Endodermal cell (in vitro differentiated cells): Measurements from ENCODE around the gene TRIM51. TPM values are rescaled to one million over a fixed set of nuclear protein-coding genes. Genes with fewer than 3 reads are reported as not detected.
"Not testable (repeated sequence)": the region's sequence is repeated elsewhere in the genome, so short reads cannot be mapped to it uniquely, and the experiment has no call there.

Experiments used
- DNase-seq: peaks from one replicate; pipeline ENCODE4 v3.0.0-alpha.2; 2017
- H3K27ac ChIP-seq: 2 replicates; pipeline ENCODE4 v1.5.1; 2013; ENCODE audit warnings: mild to moderate bottlenecking, low read depth, low read length, moderate library complexity
- H3K27me3 ChIP-seq: 2 replicates; pipeline ENCODE4 v1.6.1; 2013; ENCODE audit warnings: mild to moderate bottlenecking, low read length, moderate library complexity; ENCODE audit not compliant: insufficient read depth, control insufficient read depth, poor library complexity, severe bottlenecking
- H3K36me3 ChIP-seq: 2 replicates; pipeline ENCODE4 v1.7.0; 2013; ENCODE audit warnings: mild to moderate bottlenecking, low read length, moderate library complexity; ENCODE audit not compliant: control insufficient read depth, insufficient read depth
- H3K4me1 ChIP-seq: one replicate; pipeline ENCODE4 v1.7.0; 2013; ENCODE audit warnings: low read length; ENCODE audit not compliant: control insufficient read depth, insufficient read depth
- H3K4me3 ChIP-seq: 2 replicates; pipeline ENCODE4 v1.5.1; 2013; ENCODE audit warnings: mild to moderate bottlenecking, low read length, moderate library complexity
- H3K9ac ChIP-seq: 2 replicates; pipeline ENCODE4 v1.6.1; 2013; ENCODE audit warnings: mild to moderate bottlenecking, low read length, moderate library complexity; ENCODE audit not compliant: poor library complexity, severe bottlenecking; ENCODE audit errors: extremely low read depth
- H3K9me3 ChIP-seq: 2 replicates; pipeline ENCODE4 v1.6.1; 2013; ENCODE audit warnings: mild to moderate bottlenecking, low read length, moderate library complexity; ENCODE audit not compliant: control insufficient read depth
- H3K27ac Mint-ChIP-seq: 2 replicates; pipeline ENCODE4 v1.8.0; 2020; ENCODE audit warnings: mixed read lengths
- H3K27me3 Mint-ChIP-seq: 2 replicates; pipeline ENCODE4 v1.8.0; 2021; ENCODE audit warnings: mild to moderate bottlenecking, mixed read lengths; ENCODE audit not compliant: insufficient read depth
- H3K36me3 Mint-ChIP-seq: 2 replicates; pipeline ENCODE4 v1.8.0; 2020; ENCODE audit warnings: low read depth, mixed read lengths
- H3K4me1 Mint-ChIP-seq: 2 replicates; pipeline ENCODE4 v1.8.0; 2020; ENCODE audit warnings: mixed read lengths
- H3K4me3 Mint-ChIP-seq: 2 replicates; pipeline ENCODE4 v1.8.0; 2020; ENCODE audit warnings: mild to moderate bottlenecking, moderate library complexity, mixed read lengths
- H3K9me3 Mint-ChIP-seq: 2 replicates; pipeline ENCODE4 v1.8.0; 2020; ENCODE audit warnings: mild to moderate bottlenecking, mixed read lengths
- WGBS, 2 experiments: methylation state at CpG; one replicate each; pipeline versions ENCODE4 v1.1.5 to v1.1.7; 2013; ENCODE audit warnings: missing lambda C conversion rate in 2 of 2, mixed read lengths in 1 of 2; ENCODE audit not compliant: insufficient coverage in 1 of 2, insufficient read length in 1 of 2; 5-methylcytosine and 5-hydroxymethylcytosine counted together
- total RNA-seq, 2 donors: library from RNA; stranded (reverse); fragmentation: NEBNext Ultra II Directional in 1 of 2; extraction: Animal tissue kit (Norgen Biotek cat#: 25700) in 1 of 2; gene quantifications; 2 replicates in 1 of 2; 3 replicates in 1 of 2; pipeline ENCODE4 v1.2.1, GENCODE V29; 2021
- TF ChIP-seq, protein P1 (sequence below): fragments of 200-600 bp; sonication (generic); conservative IDR thresholded peaks from 2 replicates; pipeline ENCODE4 v1.5.0; 2021; ENCODE audit warnings: antibody characterized with exemption, mild to moderate bottlenecking

TRIM51 gene
- total RNA-seq, 2 donors from 2014 or later: not detected

- not testable (repeated sequence) for H3K9me3 ChIP-seq, H3K4me3 Mint-ChIP-seq, H3K9ac ChIP-seq, H3K4me3 ChIP-seq, H3K27me3 Mint-ChIP-seq, H3K36me3 Mint-ChIP-seq, H3K27me3 ChIP-seq, H3K27ac Mint-ChIP-seq, DNase-seq, H3K27ac ChIP-seq, H3K36me3 ChIP-seq, H3K4me1 ChIP-seq, H3K4me1 Mint-ChIP-seq
- peaks cover 74% of the 10 kb centered on the region for H3K9me3 Mint-ChIP-seq
- WGBS, 2 experiments: 89 to 100% methylated on average over 1 to 34 of the region's 34 CpGs
These were observed 10.0 kb upstream of the TRIM51 start for GRCh38 chr11:55873146-55873545.

DNA sequence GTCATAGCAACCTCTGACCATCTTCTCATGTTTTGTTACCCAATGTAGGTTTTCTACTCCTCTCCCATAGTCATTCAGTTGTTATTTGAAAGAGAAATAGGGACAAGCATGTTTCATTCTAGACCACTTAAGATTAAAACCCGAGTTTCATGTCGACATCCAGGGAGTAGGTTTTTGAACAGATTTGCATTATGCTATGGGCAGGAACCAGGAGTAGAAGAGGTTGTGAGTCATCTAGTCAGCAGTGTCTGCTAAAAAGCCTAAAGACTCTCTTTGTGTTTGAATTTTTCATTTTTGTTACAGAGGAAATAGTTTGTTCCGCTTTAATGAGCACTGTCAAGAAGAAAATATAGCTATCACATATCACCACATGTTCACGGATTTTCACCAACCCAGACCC is 1.9 kb downstream of the TRIM51 start:
- not testable (repeated sequence) for H3K4me1 ChIP-seq, H3K27ac Mint-ChIP-seq, H3K27me3 Mint-ChIP-seq, H3K4me1 Mint-ChIP-seq, DNase-seq, H3K9me3 ChIP-seq, H3K36me3 ChIP-seq, H3K9ac ChIP-seq, H3K4me3 ChIP-seq, H3K4me3 Mint-ChIP-seq, H3K27ac ChIP-seq, H3K36me3 Mint-ChIP-seq, H3K27me3 ChIP-seq
- H3K9me3 Mint-ChIP-seq: peaks cover 68% of the 10 kb centered on the region
- WGBS, 2 experiments: 77 to 80% methylated on average over 2 to 3 of the region's 4 CpGs

DNA sequence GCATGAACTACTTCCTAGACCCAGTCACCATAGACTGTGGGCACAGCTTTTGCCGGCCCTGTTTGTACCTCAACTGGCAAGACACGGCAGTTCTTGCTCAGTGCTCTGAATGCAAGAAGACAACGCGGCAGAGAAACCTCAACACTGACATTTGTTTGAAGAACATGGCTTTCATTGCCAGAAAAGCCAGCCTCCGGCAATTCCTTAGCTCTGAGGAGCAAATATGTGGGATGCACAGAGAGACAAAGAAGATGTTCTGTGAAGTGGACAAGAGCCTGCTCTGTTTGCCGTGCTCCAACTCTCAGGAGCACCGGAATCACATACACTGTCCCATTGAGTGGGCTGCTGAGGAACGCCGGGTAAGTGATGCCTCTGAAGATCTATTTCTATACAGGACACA is 2.4 kb downstream of the TRIM51 start:
- H3K9ac ChIP-seq, H3K4me3 ChIP-seq, H3K36me3 Mint-ChIP-seq, H3K4me1 Mint-ChIP-seq, H3K27ac ChIP-seq, H3K36me3 ChIP-seq, H3K27me3 Mint-ChIP-seq, H3K27ac Mint-ChIP-seq, DNase-seq, H3K4me3 Mint-ChIP-seq, H3K4me1 ChIP-seq, H3K27me3 ChIP-seq, H3K9me3 ChIP-seq: not testable (repeated sequence)
- H3K9me3 Mint-ChIP-seq: peaks cover 70% of the 10 kb centered on the region
- 90 to 100% methylated on average over 1 to 9 of the region's 9 CpGs for WGBS, 2 experiments

DNA sequence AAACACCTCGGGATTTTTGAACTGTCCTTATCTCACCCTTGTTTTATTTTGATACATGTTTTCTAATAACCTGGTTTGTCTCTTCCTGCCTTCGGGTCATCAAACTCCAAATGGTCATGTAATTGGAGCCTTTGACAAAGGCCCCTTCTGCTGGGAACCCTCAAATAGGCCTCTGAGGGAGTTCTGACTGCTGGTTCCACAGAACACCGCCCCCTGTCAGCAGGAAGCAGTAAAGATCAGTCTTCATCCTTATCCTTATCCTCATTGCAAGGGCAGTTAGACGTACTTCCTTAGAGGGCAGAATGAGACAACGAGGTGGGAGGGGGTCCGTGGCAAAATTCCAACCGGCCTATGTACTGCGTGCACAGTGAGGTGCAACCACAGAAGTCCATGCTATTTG is 12.1 kb downstream of the TRIM51 start:
- Histone ChIP-seq H3K4me1 (no peaks in the 10 kb centered on the region), H3K4me3 (no peak overlapping the region), H3K36me3 (no peaks in the 10 kb centered on the region), H3K9ac (no peak overlapping the region), H3K27me3 (no peaks in the 10 kb centered on the region), H3K9me3 (peaks cover 28% of the 10 kb centered on the region), H3K27ac (no peak overlapping the region)
- H3K9me3 Mint-ChIP-seq: peaks cover 63% of the 10 kb centered on the region
- no peaks in the 10 kb centered on the region for H3K4me1 Mint-ChIP-seq
- no peak overlapping the region for H3K4me3 Mint-ChIP-seq
- no peaks in the 10 kb centered on the region for H3K27me3 Mint-ChIP-seq
- TF ChIP-seq, protein P1, sequence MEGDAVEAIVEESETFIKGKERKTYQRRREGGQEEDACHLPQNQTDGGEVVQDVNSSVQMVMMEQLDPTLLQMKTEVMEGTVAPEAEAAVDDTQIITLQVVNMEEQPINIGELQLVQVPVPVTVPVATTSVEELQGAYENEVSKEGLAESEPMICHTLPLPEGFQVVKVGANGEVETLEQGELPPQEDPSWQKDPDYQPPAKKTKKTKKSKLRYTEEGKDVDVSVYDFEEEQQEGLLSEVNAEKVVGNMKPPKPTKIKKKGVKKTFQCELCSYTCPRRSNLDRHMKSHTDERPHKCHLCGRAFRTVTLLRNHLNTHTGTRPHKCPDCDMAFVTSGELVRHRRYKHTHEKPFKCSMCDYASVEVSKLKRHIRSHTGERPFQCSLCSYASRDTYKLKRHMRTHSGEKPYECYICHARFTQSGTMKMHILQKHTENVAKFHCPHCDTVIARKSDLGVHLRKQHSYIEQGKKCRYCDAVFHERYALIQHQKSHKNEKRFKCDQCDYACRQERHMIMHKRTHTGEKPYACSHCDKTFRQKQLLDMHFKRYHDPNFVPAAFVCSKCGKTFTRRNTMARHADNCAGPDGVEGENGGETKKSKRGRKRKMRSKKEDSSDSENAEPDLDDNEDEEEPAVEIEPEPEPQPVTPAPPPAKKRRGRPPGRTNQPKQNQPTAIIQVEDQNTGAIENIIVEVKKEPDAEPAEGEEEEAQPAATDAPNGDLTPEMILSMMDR: no peak
- no peak overlapping the region for H3K27ac Mint-ChIP-seq
- no peaks in the 10 kb centered on the region for H3K36me3 Mint-ChIP-seq
- DNase-seq: peak; percentile 48
- 79 to 83% methylated on average over 4 to 8 of the region's 8 CpGs for WGBS, 2 experiments
